Measurements from ENCODE around the gene MYLK. TPM values are rescaled to one million over a fixed set of nuclear protein-coding genes. Genes with fewer than 3 reads are reported as not detected.

The MYLK gene
- total and polyA plus RNA-seq, 2 of the 4 experiments (the other 2 are of a cell fraction) = 299 to 484 TPM

- POLR2A ChIA-PET (ENCODE audit: unreplicated experiment) = no interaction called here
- Histone ChIP-seq H2AK9ac (replicated peaks; ENCODE audit: low read depth, low read length, poor library complexity) (no peak overlapping the region), H2AFZ (replicated peaks; ENCODE audit: low read length, poor library complexity) (no peak overlapping the region), H3K14ac (replicated peaks; ENCODE audit: low read depth, low read length) (no peak overlapping the region), H2BK20ac (ENCODE audit: low read depth, low read length) (no peak overlapping the region), H3K4ac (ENCODE audit: low read depth, low read length) (no peak overlapping the region), H3K79me1 (ENCODE audit: low read depth in 1 of 2, low read length in 2 of 2) (peaks cover 15 to 18% of the 10 kb centered on the region in 2 experiments), H3K4me2 (ENCODE audit: low read depth, low read length) (no peak overlapping the region), H3K4me1 (ENCODE audit: control insufficient read depth, insufficient read depth, low read length) (no peaks in the 10 kb centered on the region), H3K9me1 (ENCODE audit: insufficient read depth, low read length) (peaks cover 13% of the 10 kb centered on the region; the same call in 1 of the 2 replicates), H3K23ac (ENCODE audit: low read depth, low read length) (no peak overlapping the region), H3K4me3 (ENCODE audit: insufficient read depth, low read depth, low read length) (no peak overlapping the region), H3K36me3 (ENCODE audit: control insufficient read depth, insufficient read depth, low read length) (peaks cover 23% of the 10 kb centered on the region), H3K18ac (ENCODE audit: low read depth, low read length) (no peak overlapping the region), H3K27me3 (ENCODE audit: control insufficient read depth, insufficient read depth, low read length) (no peaks in the 10 kb centered on the region), H4K8ac (ENCODE audit: low read depth in 2 of 2, low read length in 2 of 2) (no peak overlapping the region), H4K20me1 (ENCODE audit: insufficient read depth, low read length) (no peaks in the 10 kb centered on the region), H2BK15ac (ENCODE audit: low read depth, low read length) (no peak overlapping the region), H2BK120ac (ENCODE audit: low read depth, low read length) (no peak overlapping the region), H3K9me3 (ENCODE audit: control insufficient read depth, insufficient read depth, low read length) (peaks cover 14% of the 10 kb centered on the region; the same call in 1 of the 2 replicates), H2AK5ac (ENCODE audit: low read depth, low read length) (no peak overlapping the region), H4K91ac (ENCODE audit: insufficient read depth, low read depth, low read length) (no peak overlapping the region), H4K5ac (ENCODE audit: low read depth, low read length) (no peak overlapping the region), H3K56ac (ENCODE audit: extremely low read depth, insufficient read depth, low read length) (no peak overlapping the region), H3K9ac (ENCODE audit: low read depth, low read length) (no peak overlapping the region), H3K27ac (ENCODE audit: insufficient read depth, low read length) (no peak overlapping the region), H2BK5ac (ENCODE audit: low read depth, low read length, poor library complexity, severe bottlenecking) (no peak overlapping the region)
- CTCF ChIA-PET = no interaction called here
- DNase-seq = no peak
- TF ChIP-seq RFX5 (IDR thresholded peaks at IDR 0.05; ENCODE audit: low read depth, low read length) = no peak
- no peak for TF ChIP-seq CEBPB (IDR thresholded peaks at IDR 0.05; ENCODE audit: low read depth, low read length)
- TF ChIP-seq RAD21 (IDR thresholded peaks at IDR 0.05; ENCODE audit: low read length) = no peak
- TF ChIP-seq USF2 (IDR thresholded peaks at IDR 0.05; ENCODE audit: low read depth, low read length) = no peak
- no peak for TF ChIP-seq ELK1 (IDR thresholded peaks at IDR 0.05; ENCODE audit: borderline replicate concordance, low read depth, low read length)
- no peak for TF ChIP-seq CHD1 (IDR thresholded peaks at IDR 0.05; ENCODE audit: low read depth, low read length)
- TF ChIP-seq MXI1 (IDR thresholded peaks at IDR 0.05; ENCODE audit: borderline replicate concordance, low read depth, low read length) = no peak
- no peak for TF ChIP-seq NFE2L2 (IDR thresholded peaks at IDR 0.05; ENCODE audit: low read depth, low read length)
- TF ChIP-seq MAFK (IDR thresholded peaks at IDR 0.05; ENCODE audit: low read depth, low read length) = no peak
- TF ChIP-seq SMC3 (IDR thresholded peaks at IDR 0.05; ENCODE audit: low read depth, low read length) = no peak
- TF ChIP-seq CTCF (conservative IDR thresholded peaks at IDR 0.05; ENCODE audit: low read depth, low read length) = no peak
- TF ChIP-seq POLR2A (IDR thresholded peaks at IDR 0.05; ENCODE audit: low read depth, low read length) = no peak
- no peak for TF ChIP-seq FOS (IDR thresholded peaks at IDR 0.05; ENCODE audit: low read depth, low read length)
- TF ChIP-seq MAZ (IDR thresholded peaks at IDR 0.05; ENCODE audit: borderline replicate concordance, low read depth, low read length) = no peak
- no peak for TF ChIP-seq RCOR1 (IDR thresholded peaks at IDR 0.05; ENCODE audit: insufficient replicate concordance, low read length)
- no peak for TF ChIP-seq BHLHE40 (IDR thresholded peaks at IDR 0.05; ENCODE audit: low read depth, low read length)
- intact Hi-C loops (cut with micrococcal nuclease) (no loop called here), dilution Hi-C loops (cut with HindIII; ENCODE audit: low sequenced_read_pairs, unreplicated experiment) (no loop called here), in situ Hi-C loops (cut with MboI; ENCODE audit: low sequenced_read_pairs) (no loop called here)
- no peak for ATAC-seq (ENCODE audit: low read depth)
- no TSS peak for BruUV-seq (replicated peaks)
- WGBS, 2 experiments (ENCODE audit: extremely low coverage in 2 of 2, insufficient read length in 1 of 2) = 89% methylated on average over 3 of the region's 3 CpGs; no CpG with 5 or more reads in 1 of the 2 experiments
Observed at GRCh38 chr3:123919353-123919752, 35.2 kb upstream of the MYLK start.

All from IMR-90 (cell line).